Liver (tissue), 9 donors: ENCODE measurements around the gene TMEM175. TPM values are rescaled to one million over a fixed set of nuclear protein-coding genes. Genes with fewer than 3 reads are reported as not detected.

Experiments used
- DNase-seq: peaks from one replicate; pipeline ENCODE4 v3.0.0-alpha.2; 2017; ENCODE audit warnings: low spot score
- H3K27ac ChIP-seq, 2 donors: one replicate each; pipeline ENCODE4 v1.7.0; 2013; ENCODE audit warnings: inconsistent platforms in 2 of 2, low read length in 2 of 2, control low read depth in 1 of 2, low read depth in 1 of 2, mild to moderate bottlenecking in 1 of 2
- H3K27me3 ChIP-seq, 4 donors: one replicate each; pipeline versions ENCODE4 v1.6.1 to v1.7.0; 2013; ENCODE audit warnings: low read length in 3 of 4, inconsistent platforms in 1 of 4, mild to moderate bottlenecking in 1 of 4, moderate library complexity in 1 of 4; ENCODE audit not compliant: control insufficient read depth in 4 of 4, insufficient read depth in 4 of 4
- H3K36me3 ChIP-seq, 4 donors: one replicate each; pipeline versions ENCODE4 v1.6.1 to v1.7.0; 2013; ENCODE audit warnings: low read length in 3 of 4, mild to moderate bottlenecking in 3 of 4, low read depth in 1 of 4, moderate library complexity in 1 of 4; ENCODE audit not compliant: control insufficient read depth in 4 of 4, insufficient read depth in 3 of 4
- H3K4me1 ChIP-seq, 4 donors: one replicate each; pipeline versions ENCODE4 v1.6.1 to v1.7.0; 2013; ENCODE audit warnings: low read length in 3 of 4, mild to moderate bottlenecking in 3 of 4, moderate library complexity in 1 of 4; ENCODE audit not compliant: control insufficient read depth in 4 of 4, insufficient read depth in 4 of 4
- H3K4me3 ChIP-seq, 3 donors: one replicate each; pipeline versions ENCODE4 v1.6.1 to v1.7.0; 2013; ENCODE audit warnings: low read length in 3 of 3, control low read depth in 1 of 3, low read depth in 1 of 3, mild to moderate bottlenecking in 1 of 3
- H3K9ac ChIP-seq, 2 donors: one replicate each; pipeline ENCODE4 v1.7.0; 2013; ENCODE audit warnings: low read length in 2 of 2, mild to moderate bottlenecking in 2 of 2, moderate library complexity in 2 of 2, control low read depth in 1 of 2, low read depth in 1 of 2
- H3K9me3 ChIP-seq, 4 donors: one replicate each; pipeline versions ENCODE4 v1.6.1 to v1.7.0; 2013; ENCODE audit warnings: low read length in 3 of 4; ENCODE audit not compliant: control insufficient read depth in 4 of 4
- EGR1 ChIP-seq, 2 donors: IDR thresholded peaks; 2 replicates each; pipeline ENCODE4 v1.6.1; 2016 to 2018; ENCODE audit warnings: antibody characterized with exemption in 2 of 2, low read depth in 2 of 2
- FOXA1 ChIP-seq: IDR thresholded peaks from 2 replicates; pipeline ENCODE4 v1.6.1; 2016; ENCODE audit warnings: antibody characterized with exemption
- FOXA2 ChIP-seq: IDR thresholded peaks from 2 replicates; pipeline ENCODE4 v1.6.1; 2016; ENCODE audit warnings: antibody characterized with exemption
- GABPA ChIP-seq, 2 donors: IDR thresholded peaks in 1 of 2; conservative IDR thresholded peaks in 1 of 2; 2 replicates each; pipeline ENCODE4 v1.6.1; 2016; ENCODE audit warnings: antibody characterized with exemption in 2 of 2, mild to moderate bottlenecking in 1 of 2, moderate library complexity in 1 of 2
- HNF4A ChIP-seq, 2 donors: conservative IDR thresholded peaks; 2 replicates each; pipeline ENCODE4 v1.6.1; 2016; ENCODE audit warnings: antibody characterized with exemption in 2 of 2, mild to moderate bottlenecking in 2 of 2
- HNF4G ChIP-seq: IDR thresholded peaks from 2 replicates; pipeline ENCODE4 v1.6.1; 2016; ENCODE audit warnings: antibody characterized with exemption
- JUND ChIP-seq, 2 donors: IDR thresholded peaks; 2 replicates each; pipeline ENCODE4 v1.6.1; 2016; ENCODE audit warnings: antibody characterized with exemption in 2 of 2
- MAX ChIP-seq: IDR thresholded peaks from 2 replicates; pipeline ENCODE4 v1.6.1; 2016; ENCODE audit warnings: antibody characterized with exemption
- NR2F2 ChIP-seq: IDR thresholded peaks from 2 replicates; pipeline ENCODE4 v1.6.1; 2016; ENCODE audit warnings: antibody characterized with exemption
- RAD21 ChIP-seq, 2 donors: IDR thresholded peaks; 2 replicates each; pipeline ENCODE4 v1.6.1; 2016; ENCODE audit warnings: antibody characterized with exemption in 2 of 2, mild to moderate bottlenecking in 2 of 2
- REST ChIP-seq: IDR thresholded peaks from 2 replicates; pipeline ENCODE4 v1.6.1; 2016; ENCODE audit warnings: antibody characterized with exemption, mild to moderate bottlenecking
- RXRA ChIP-seq, 2 donors: IDR thresholded peaks; 2 replicates each; pipeline ENCODE4 v1.6.1; 2017 to 2018; ENCODE audit warnings: antibody characterized with exemption in 2 of 2, mild to moderate bottlenecking in 1 of 2
- SP1 ChIP-seq: IDR thresholded peaks from 2 replicates; pipeline ENCODE4 v1.6.1; 2018; ENCODE audit warnings: antibody characterized with exemption, mild to moderate bottlenecking
- TAF1 ChIP-seq: conservative IDR thresholded peaks from 2 replicates; pipeline ENCODE4 v1.6.1; 2016; ENCODE audit warnings: antibody characterized with exemption, mild to moderate bottlenecking
- YY1 ChIP-seq: IDR thresholded peaks from 2 replicates; pipeline ENCODE4 v1.6.1; 2016; ENCODE audit warnings: antibody characterized with exemption, mild to moderate bottlenecking
- WGBS: extraction: QIAGEN DNeasy Blood & Tissue Kit; methylation state at CpG from one replicate; pipeline ENCODE4 v1.1.7; 2013; 5-methylcytosine and 5-hydroxymethylcytosine counted together
- polyA plus RNA-seq, 2 donors: library from polyadenylated mRNA; stranded (reverse) in 1 of 2; unstranded in 1 of 2; fragments of 200-250 nt in 1 of 2; fragments of >200 nt in 1 of 2; fragmentation: Nextera tagmentation in 1 of 2; extraction: Ambion mirVana in 1 of 2; gene quantifications; one replicate each; pipeline versions ENCODE4 v1.2.1 to v1.2.3, GENCODE V29; 2013 to 2015
- total RNA-seq, 2 donors: library from RNA; depleted of rRNA; stranded (reverse); fragments of >200 nt; gene quantifications; one replicate each; pipeline ENCODE4 v1.2.3, GENCODE V29; 2014
- TF ChIP-seq, protein P1 (sequence below): IDR thresholded peaks from 2 replicates; pipeline ENCODE4 v1.6.1; 2016; ENCODE audit warnings: antibody characterized with exemption
- TF ChIP-seq, protein P2 (sequence below): IDR thresholded peaks from 2 replicates; pipeline ENCODE4 v1.6.1; 2016; ENCODE audit warnings: antibody characterized with exemption
- TF ChIP-seq, protein P3 (sequence below): fragments of 150-350 bp; IDR thresholded peaks from 2 replicates; pipeline ENCODE4 v1.5.1; 2017; ENCODE audit warnings: improper control_type of control experiment, low read depth, low read length; ENCODE audit not compliant: missing input control
- donor health status: healthy.
- donor health status: healthy.
- donor health status: healthy.
- donor health status: healthy.
- donor health status: healthy.

The TMEM175 gene
- total and polyA plus RNA-seq, 4 donors = 18.6 to 26.3 (median 25.5) TPM

DNA sequence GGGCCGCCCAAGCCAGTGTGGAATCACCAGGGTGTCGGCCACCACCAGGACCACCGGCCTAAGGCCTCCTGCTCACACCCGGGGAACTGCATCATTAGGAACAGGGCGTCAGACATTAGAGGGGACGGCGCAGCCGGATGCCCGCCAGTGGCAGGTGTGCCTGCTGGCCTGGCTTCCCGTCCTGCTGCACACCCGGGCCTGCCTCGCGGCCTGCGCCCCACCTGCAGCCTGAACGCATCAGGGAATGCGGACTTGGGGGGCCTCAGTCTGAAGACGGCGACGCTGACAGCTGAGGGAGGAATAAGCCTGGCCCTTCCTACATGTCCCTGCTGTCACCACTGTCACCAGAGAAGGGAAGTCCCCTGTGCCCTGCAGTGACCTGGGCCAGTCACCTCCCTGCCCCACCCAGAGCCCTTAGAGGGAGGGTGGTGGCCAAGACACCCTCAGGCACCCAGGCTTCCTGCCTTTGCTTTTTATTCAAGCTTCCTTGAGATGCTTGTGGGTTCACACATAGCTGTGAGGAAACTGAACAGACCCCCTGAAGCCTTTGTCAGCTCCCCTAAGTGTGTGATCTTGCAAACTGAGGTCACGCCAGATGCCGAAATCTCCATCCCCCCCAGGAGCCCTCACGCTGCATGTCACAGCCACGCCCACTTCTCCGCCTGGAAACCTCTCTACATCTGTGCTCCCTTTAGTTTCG, 37.9 kb downstream of the TMEM175 start:
- DNase-seq = no peak
- peaks cover 0 to 11% (median under 1%) of the 10 kb centered on the region in 4 donors for H3K36me3 ChIP-seq
- no peak for TF ChIP-seq EGR1 (IDR thresholded peaks at IDR 0.05; ENCODE audit: low read depth in 2 of 2)
- TF ChIP-seq TAF1 = no peak
- no peak for TF ChIP-seq REST
- no peak for TF ChIP-seq GABPA (IDR thresholded peaks at IDR 0.05 in 1 of 2, conservative IDR thresholded peaks at IDR 0.05 in 1 of 2)
- no peak for TF ChIP-seq FOXA2
- TF ChIP-seq SP1 = no peak
- TF ChIP-seq NR2F2 = no peak
- no peak for TF ChIP-seq RXRA (IDR thresholded peaks at IDR 0.05)
- TF ChIP-seq, protein P1, sequence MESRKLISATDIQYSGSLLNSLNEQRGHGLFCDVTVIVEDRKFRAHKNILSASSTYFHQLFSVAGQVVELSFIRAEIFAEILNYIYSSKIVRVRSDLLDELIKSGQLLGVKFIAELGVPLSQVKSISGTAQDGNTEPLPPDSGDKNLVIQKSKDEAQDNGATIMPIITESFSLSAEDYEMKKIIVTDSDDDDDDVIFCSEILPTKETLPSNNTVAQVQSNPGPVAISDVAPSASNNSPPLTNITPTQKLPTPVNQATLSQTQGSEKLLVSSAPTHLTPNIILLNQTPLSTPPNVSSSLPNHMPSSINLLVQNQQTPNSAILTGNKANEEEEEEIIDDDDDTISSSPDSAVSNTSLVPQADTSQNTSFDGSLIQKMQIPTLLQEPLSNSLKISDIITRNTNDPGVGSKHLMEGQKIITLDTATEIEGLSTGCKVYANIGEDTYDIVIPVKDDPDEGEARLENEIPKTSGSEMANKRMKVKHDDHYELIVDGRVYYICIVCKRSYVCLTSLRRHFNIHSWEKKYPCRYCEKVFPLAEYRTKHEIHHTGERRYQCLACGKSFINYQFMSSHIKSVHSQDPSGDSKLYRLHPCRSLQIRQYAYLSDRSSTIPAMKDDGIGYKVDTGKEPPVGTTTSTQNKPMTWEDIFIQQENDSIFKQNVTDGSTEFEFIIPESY = no peak
- TF ChIP-seq JUND (IDR thresholded peaks at IDR 0.05) = no peak
- TF ChIP-seq, protein P2, sequence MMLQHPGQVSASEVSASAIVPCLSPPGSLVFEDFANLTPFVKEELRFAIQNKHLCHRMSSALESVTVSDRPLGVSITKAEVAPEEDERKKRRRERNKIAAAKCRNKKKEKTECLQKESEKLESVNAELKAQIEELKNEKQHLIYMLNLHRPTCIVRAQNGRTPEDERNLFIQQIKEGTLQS = no peak
- TF ChIP-seq HNF4G = no peak
- TF ChIP-seq, protein P3, sequence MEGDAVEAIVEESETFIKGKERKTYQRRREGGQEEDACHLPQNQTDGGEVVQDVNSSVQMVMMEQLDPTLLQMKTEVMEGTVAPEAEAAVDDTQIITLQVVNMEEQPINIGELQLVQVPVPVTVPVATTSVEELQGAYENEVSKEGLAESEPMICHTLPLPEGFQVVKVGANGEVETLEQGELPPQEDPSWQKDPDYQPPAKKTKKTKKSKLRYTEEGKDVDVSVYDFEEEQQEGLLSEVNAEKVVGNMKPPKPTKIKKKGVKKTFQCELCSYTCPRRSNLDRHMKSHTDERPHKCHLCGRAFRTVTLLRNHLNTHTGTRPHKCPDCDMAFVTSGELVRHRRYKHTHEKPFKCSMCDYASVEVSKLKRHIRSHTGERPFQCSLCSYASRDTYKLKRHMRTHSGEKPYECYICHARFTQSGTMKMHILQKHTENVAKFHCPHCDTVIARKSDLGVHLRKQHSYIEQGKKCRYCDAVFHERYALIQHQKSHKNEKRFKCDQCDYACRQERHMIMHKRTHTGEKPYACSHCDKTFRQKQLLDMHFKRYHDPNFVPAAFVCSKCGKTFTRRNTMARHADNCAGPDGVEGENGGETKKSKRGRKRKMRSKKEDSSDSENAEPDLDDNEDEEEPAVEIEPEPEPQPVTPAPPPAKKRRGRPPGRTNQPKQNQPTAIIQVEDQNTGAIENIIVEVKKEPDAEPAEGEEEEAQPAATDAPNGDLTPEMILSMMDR = no peak
- TF ChIP-seq RAD21 (IDR thresholded peaks at IDR 0.05) = no peak
- TF ChIP-seq HNF4A (conservative IDR thresholded peaks at IDR 0.05) = no peak
- no peak for TF ChIP-seq YY1
- no peak for TF ChIP-seq FOXA1
- TF ChIP-seq MAX = no peak
- peaks cover 13 to 20% (median 16%) of the 10 kb centered on the region in 4 donors for H3K4me1 ChIP-seq
- H3K4me3 ChIP-seq = no peak overlapping the region
- no peaks in the 10 kb centered on the region for H3K9me3 ChIP-seq
- no peak overlapping the region for H3K9ac ChIP-seq
- H3K27me3 ChIP-seq = no peaks in the 10 kb centered on the region
- H3K27ac ChIP-seq = no peak overlapping the region
- 89% methylated on average over 25 of the region's 25 CpGs for WGBS
